GM10847 (cell line): ENCODE data around the gene CARS1.

Experiments used
- POLR2A ChIP-seq: IDR thresholded peaks from 2 replicates; pipeline ENCODE4 v1.6.1; 2011; ENCODE audit not compliant: insufficient read length; ENCODE audit errors: extremely low read depth

Gene CARS1

DNA sequence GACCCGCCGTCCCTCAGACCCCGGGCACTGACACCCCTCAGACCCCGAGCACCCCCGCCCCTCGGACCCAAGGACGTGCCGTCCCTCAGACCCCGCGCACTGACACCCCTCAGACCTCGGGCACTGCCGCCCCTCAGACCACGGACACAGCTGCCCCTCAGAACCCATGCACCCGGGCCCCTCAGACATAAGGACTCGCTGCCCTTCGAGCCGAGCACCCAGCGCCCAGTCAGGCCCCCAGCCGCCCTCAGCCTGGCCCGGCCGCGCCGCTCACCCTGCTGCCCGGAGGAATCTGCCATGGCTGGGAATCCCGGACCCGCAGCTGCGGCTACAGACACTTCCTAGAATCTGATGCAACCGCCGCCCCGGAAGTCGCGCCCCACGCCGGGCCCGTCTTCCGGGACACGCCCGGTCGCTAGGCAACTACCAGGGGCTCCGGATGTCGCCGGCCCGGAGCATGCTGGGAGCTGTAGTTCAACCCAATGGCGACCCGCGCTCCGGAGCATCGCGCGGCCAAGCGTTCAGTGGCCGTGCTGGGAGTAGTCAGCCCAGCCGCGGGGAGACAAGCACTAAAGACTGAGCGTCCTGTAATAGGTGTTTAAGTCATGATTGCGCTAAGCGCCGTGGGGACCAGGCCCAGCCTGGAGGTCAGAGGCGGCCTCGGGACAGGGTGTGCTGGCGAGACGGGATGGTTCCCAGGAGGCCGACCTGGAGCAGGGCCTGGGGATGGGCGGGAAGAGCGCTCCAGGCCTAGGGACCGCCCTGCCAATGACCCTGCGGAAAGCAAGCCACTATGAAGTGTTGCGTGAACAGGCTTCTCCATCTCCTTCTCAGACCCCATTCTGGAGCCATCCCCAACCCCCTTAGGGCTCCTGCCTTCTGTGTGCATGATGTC is at the start of gene CARS1:
Gene CARS1, minus strand, starts transcription at position 355 of the 895 bp plus-strand sequence. Its CDS starts 56 bp downstream, at position 299.
- TF ChIP-seq POLR2A: peak; percentile 72

DNA sequence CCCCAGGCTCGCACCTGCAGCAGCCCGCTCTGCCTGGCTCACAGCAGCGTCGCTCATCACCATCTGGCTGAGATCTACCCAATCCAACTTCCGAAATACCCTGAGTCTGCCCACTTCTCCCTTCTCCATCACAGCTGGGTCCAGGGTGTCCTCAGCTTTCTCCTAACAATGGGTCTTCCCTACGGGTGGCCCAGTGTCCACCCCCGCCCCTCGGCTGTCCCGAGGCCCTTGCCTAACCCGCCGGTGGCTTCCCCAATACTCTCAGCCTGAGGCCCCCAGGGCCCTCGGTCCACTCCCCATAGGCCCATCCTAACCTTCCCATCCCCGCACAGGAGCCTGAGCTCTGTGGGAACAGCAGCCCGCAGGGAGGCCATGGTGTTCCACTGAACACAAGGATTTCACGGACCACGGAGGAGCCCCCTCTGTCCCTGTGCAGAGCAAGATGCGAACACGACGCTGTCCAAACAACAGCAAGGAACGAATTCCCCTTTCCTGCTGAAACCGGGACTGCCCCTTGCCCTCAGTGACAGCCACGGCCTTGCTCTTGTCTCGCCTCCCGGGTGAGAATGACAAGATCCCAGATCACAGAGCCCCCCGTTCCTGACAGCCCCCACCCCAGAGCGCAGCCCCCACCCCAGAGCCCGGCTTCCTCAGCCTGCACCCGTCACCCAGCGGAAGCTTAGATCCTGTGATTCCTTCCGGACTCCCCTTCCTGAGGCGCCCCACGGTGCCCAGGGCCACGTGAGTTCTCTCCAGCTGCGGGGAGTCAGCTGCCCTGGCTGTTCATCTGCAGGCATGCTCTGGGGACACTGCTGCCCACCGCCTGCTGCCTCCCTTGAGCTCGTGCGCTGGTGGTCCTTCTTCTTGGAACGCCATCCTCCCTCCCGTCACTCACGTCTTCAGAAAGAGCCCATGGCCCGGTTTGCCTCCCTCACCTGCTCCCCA is 48.8 kb upstream of the CARS1 start:
- TF ChIP-seq POLR2A: no peak

- TF ChIP-seq POLR2A: no peak
Measured at GRCh38 chr11:3104961-3105790, 48.0 kb upstream of the CARS1 start.

DNA sequence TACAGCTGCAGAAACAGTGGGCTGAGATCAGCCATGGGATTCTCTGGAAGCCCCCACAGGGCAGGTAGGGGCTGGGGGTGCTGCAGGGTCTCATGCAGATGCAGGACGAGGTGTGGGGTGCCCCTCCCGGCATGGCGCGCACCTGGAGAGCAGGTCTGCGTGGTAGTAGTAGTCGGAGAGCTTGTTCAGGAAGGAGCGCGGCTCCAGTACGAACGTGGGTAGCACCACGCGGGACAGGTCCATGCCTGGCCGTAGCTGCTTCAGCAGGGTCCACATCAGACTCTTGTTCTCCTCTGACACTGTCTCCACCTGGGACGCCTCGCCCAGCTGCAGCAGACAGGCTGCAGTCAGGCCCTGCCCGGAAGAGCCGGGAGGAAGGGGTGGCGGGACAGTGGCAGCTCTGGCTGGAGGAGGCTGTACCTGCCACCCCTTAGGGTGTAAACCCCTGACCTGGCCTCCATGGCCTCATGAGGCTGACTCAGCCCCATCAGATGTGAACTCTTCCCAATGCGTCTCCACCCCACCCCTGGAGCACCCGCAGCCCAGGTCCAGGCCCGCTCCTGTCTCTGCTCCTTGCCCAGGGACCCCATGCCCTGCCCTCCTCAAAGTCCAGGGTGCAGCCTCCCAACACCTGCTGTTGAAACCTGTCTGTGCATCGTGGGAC is 47.0 kb upstream of the CARS1 start:
- TF ChIP-seq POLR2A: no peak

DNA sequence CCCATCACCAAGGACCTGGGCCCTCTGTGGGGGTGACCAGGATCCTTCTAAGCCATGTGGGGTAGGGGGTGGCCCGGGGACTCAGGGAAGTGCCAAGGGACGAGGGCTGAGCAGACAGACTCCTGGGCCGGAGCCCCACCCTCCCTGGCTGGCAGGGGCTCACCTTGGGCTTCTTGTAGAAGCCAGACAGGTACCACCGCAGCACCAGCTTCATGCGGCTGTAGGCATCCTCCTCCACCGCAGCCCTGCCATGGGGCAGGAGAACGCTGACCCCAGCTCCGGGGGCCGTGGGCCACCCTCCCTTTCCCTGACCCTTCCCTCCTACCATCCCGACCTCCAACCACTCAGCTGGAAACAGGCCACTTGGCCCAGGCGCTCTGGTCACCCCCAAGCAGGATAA is 45.9 kb upstream of the CARS1 start:
- no peak for TF ChIP-seq POLR2A

- no peak for TF ChIP-seq POLR2A
Measured at GRCh38 chr11:3102641-3102921, 45.4 kb upstream of the CARS1 start.

GRCh38 chr11:3101921-3102640 is 44.9 kb upstream of the CARS1 start:
- no peak for TF ChIP-seq POLR2A

GRCh38 chr11:3099178-3099577 is 42.0 kb upstream of the CARS1 start:
- no peak for TF ChIP-seq POLR2A

DNA sequence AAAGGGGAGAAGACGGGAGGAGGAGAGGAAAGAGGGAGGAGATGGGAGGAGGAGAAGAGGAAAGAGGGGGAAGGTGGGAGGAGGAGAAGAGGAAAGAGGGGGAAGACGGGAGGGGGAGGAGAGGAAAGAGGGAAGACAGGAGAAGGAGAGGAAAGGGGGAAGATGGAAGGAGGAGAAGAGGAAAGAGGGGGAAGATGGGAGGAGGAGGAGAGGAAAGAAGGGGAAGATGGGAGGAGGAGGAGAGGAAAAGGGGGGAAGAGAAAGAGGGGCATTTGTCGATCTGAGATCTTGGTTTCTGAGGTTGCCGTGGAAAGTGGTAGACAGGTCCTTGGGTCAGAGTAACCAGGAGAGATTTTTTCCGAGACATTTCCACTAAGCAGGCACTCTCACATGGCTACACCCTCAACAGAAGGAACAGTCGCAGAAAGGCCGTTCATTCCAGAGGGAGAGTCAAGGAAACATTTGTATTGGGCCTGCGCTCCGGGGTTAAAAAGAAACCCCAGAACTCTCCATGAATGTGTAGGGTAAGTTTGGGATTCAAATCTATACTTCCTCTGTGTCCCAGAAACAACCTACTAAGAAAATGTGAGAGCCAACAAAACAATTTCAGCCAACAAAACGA is 39.8 kb upstream of the CARS1 start:
- TF ChIP-seq POLR2A: no peak

DNA sequence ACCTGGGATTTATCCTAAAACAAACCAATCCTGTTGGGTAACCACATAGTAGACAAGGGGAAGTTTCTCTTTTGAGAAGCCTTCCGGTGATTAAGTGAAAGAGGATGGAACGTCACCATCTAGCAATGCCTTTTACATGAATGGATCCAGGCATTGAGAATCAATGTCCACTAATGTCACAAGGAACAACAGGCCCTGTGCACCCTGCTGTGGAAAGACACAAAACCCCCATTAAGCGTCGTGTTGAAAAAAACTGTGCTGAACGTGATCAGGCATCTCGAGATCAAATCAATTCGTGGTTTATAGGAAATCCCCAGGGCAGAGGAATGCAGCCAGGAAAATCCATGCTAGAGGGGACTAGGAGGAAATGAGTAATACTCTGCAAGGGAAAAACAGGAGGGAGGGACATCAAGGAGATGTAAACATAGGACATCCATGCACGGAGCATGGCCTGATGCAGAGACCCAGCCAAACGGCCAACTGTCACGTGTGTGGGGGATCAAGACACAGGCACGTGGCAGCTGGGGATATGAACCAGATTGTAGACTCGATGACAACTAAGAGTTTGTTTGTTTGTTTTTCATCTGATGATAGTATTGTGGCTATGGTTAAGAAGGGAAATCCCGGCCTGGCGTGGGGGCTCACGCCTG is 38.6 kb upstream of the CARS1 start:
- no peak for TF ChIP-seq POLR2A

- TF ChIP-seq POLR2A: no peak
Measured at GRCh38 chr11:3094223-3094824, 37.1 kb upstream of the CARS1 start.

DNA sequence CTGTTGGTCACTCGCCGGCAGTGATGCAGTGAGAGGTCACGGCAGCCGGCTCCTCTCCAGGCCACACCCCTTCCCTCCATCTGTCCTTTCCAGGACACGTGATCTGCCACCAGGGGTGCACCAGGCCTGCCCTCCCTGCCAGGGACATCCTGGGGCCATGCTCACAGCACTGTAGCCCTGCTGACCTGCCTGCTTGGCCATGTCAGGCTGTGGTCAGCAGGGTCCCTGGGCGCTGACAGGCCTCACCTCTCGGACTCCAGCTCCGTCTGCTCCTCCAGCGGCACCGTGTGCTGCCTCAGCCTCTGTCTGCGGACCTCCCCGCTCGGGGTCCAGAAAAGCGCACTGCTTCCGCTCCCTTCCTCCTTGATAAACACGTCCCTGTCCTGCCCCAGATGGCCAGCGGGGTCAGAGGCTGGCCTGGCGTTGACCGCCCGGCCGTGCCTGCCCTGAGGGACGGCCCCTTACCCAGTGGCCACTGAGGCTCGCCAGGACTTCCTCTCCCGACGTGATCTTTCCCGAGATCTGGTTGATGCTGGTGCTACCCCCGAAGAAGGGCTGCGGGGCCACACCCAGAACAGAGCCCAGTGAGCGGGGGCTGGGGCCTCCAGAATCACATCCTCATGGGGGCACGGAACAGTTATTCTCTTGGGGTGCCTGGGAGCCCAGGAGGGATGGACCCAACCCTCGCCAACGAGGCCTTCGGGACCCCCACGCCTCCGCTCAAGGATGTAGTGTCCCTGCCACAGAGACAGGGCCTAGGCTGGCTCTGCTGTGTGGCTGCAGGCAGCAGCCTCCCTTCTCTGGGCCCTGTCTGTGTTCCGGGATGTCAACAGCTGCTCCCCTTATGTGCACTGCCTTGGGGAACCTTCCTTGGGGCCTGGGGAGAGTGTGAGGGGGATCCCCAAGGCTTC is 36.3 kb upstream of the CARS1 start:
- TF ChIP-seq POLR2A: no peak
